Myometrial cell (primary cell): ENCODE results near the gene TCF19. TPM values are rescaled to one million over a fixed set of nuclear protein-coding genes. Genes with fewer than 3 reads are reported as not detected.

Source experiments
- total RNA-seq: library from RNA; depleted of rRNA; stranded (reverse); fragments of >200 nt; gene quantifications from 2 replicates; pipeline ENCODE4 v1.2.3, GENCODE V29; 2015

TCF19 gene, protein sequence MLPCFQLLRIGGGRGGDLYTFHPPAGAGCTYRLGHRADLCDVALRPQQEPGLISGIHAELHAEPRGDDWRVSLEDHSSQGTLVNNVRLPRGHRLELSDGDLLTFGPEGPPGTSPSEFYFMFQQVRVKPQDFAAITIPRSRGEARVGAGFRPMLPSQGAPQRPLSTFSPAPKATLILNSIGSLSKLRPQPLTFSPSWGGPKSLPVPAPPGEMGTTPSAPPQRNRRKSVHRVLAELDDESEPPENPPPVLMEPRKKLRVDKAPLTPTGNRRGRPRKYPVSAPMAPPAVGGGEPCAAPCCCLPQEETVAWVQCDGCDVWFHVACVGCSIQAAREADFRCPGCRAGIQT
- total RNA-seq = 30.6 and 34.0 TPM in 2 replicates

GRCh38 chr6:31158140-31158862 is at the start of gene TCF19:
Gene TCF19 (plus strand): TSS chr6:31158589. CDS start chr6:31159470, 881 bp downstream.

GRCh38 chr6:31112478-31112877 is 45.9 kb upstream of the TCF19 start, which contains the start of gene C6orf15:
Gene C6orf15 (minus strand): TSS chr6:31112575. CDS start chr6:31112555, 20 bp downstream.

DNA sequence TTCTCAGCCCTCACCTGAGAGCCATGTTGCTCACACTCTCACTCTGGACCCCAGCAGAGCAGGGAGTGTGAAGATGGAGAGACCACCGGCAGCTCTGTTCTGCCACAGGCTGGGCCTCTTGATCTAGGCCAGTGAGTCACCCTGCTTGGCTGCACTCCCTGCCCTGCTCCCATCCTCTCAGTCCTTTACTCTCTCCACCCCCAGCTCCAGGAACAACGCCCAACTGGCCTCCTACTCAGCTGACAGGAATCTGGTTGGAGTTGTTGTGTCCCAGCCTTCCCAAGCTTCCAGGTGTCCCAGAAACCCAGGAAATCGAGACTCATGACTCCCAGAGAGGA is 43.9 kb upstream of the TCF19 start, which contains the start of gene PSORS1C1:
TSS of gene PSORS1C1 (plus strand) at position 260 of the 338 bp plus-strand sequence. CDS start 14,833 bp downstream, outside the sequence.

DNA sequence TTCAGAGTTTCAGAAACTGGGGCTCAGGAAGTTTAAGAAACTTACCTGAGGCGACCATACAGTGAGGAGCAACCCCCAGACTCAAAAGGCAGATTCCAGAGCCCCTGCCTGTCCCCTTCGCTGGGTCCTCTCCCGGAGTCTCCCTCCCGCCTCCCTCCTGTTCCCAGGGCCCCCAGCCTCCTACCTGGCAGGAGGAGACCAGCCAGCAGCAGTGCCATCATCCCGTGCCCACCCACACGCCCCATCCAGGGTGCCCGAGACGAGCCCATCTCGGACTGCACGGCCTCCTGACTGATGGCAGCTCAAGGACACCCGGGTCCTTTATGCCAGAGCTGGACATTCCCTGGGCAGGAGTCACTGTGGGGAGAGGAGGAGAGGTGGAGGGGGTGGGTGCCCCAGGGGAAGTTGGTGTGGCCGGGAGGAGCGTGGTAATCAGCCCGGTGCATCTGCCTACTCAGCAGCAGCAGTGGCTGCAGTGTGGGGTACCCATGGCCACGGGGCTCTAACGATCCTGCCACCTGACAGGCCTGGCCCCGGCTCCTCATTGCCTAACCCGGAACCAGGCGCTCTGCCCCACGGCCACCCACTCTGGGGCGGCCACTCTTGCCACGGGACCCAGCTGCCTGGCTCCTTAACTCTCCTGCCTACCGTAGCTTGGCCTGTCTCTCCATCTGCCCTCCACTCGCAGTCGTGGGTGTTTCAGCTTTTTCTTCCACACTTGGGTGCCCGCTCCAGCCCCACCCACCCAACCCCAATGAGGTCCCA is 38.1 kb upstream of the TCF19 start, which contains the start of gene CDSN:
TSS of gene CDSN (minus strand) at position 296 of the 765 bp plus-strand sequence. CDS start at position 269, 27 bp downstream.

DNA sequence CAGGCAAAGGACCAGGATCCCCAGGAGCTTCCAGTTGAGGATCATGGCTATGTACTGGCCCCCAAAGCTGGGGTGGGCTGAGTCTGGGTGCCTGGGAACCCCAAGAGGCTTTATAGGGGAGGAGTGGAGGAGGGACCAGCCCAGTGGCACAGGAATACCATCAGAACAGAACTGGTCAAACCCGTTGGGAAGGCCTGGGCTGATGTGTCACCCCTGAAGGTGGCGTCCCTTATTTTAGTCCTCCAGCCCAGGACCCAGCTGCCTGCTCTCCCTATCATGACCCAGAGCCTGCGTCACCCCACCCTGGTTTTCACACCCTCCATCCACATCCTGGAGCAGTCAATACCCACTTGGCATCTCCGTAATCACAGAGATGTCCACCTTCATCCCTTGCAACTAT is 19.4 kb upstream of the TCF19 start, which contains the start of gene PSORS1C2:
TSS of gene PSORS1C2 (minus strand) at position 85 of the 400 bp plus-strand sequence. CDS start at position 45, 40 bp downstream.

DNA sequence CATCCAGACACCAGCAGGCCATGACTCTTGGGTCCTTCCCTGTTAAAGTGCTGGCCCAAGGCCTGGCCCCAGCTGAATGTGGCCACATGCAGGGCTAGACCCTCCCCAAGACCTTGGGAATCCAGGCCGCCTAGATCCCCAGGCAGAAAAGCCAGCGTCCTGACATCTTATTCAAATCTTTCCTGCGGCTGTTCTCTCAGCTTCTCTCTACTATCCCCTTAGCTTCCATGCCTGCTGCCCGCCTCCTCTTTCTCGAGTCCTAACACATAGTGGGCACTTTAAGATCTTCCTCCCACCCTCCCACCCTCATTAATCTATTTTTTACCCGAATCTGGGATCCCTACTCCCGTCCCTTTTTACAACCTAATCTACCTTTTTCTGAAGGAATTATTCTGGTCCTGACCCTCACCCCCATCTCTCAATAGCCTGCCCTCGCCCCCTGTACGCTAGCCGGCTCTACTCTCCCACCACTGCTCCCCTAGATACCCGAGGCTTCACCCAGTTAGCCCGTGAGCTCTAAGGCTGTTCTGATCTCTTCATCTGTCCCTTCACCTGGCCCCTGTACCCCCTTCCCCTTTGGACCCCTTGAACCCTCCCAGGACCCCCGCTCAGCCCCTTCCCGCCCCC is 763 bp upstream of the TCF19 start, which contains the start of gene CCHCR1:
TSS of gene CCHCR1 (minus strand) at position 290 of the 627 bp plus-strand sequence. CDS start at position 88, 202 bp downstream.

DNA sequence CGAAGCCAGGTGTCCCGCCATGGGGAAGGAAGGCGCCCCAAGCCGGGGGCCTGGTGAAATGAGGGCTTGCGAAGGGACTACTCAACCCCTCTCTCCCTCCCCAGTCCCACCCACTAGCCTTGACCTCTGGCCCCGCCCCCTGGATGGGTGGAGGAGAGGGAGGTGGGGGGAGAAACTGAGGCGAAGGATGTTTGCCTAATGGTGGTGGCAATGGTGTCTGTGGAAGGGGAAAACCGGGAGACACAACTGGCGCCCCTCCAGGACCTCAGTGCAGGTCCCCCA is 12.2 kb downstream of the TCF19 start, which contains the start of gene POU5F1:
TSS of gene POU5F1 (minus strand) at position 83 of the 282 bp plus-strand sequence. CDS start at position 21, 62 bp downstream.

Other genes with a start within 250 kb of the TCF19 start
- gene VARS2, start 244.4 kb upstream of the TCF19 start, total RNA-seq = 17.9 and 20.8 TPM in 2 replicates
- not detected in 2 replicates for gene SFTA2, start 226.4 kb upstream of the TCF19 start, total RNA-seq
- not detected in 2 replicates for gene MUCL3, start 217.6 kb upstream of the TCF19 start, total RNA-seq
- not detected in 2 replicates for gene MUC21, start 174.9 kb upstream of the TCF19 start, total RNA-seq
- gene MUC22, start 148.1 kb upstream of the TCF19 start, total RNA-seq = not detected in 2 replicates
- not detected in 2 replicates for gene C6orf15, start 46.0 kb upstream of the TCF19 start, total RNA-seq
- 0.18 TPM in 1 of 2 replicates, not detected in the other for gene PSORS1C1, start 43.8 kb upstream of the TCF19 start, total RNA-seq
- gene CDSN, start 38.1 kb upstream of the TCF19 start, total RNA-seq = not detected in 2 replicates
- gene PSORS1C2, start 19.5 kb upstream of the TCF19 start, total RNA-seq = not detected in 2 replicates
- gene CCHCR1, start 787 bp upstream of the TCF19 start, total RNA-seq = 23.4 and 32.3 TPM in 2 replicates
- not detected in 2 replicates for gene POU5F1, start 12.1 kb downstream of the TCF19 start, total RNA-seq
- 479 and 546 TPM in 2 replicates for gene HLA-C, start 113.5 kb downstream of the TCF19 start, total RNA-seq
- gene HLA-B, start 198.6 kb downstream of the TCF19 start, total RNA-seq = 276 and 296 TPM in 2 replicates
- 104 and 132 TPM in 2 replicates for gene MICA, start 245.0 kb downstream of the TCF19 start, total RNA-seq